Uterus (tissue), 4 donors: Measurements from ENCODE around the gene C2CD3. TPM values are rescaled to one million over a fixed set of nuclear protein-coding genes. Genes with fewer than 3 reads are reported as not detected.

Source experiments
- DNase-seq, 2 donors: peaks; one replicate each; pipeline ENCODE4 v3.0.0-alpha.2; 2019 to 2020
- H3K27ac ChIP-seq, 2 donors: fragments of 200-600 bp; sonication (generic); 1 replicate in 1 of 2; 2 replicates in 1 of 2; pipeline ENCODE4 v1.5.1; 2016 to 2018
- H3K27me3 ChIP-seq, 2 donors: fragments of 200-600 bp; sonication (generic); one replicate each; pipeline ENCODE4 v1.5.1; 2018 to 2019; ENCODE audit warnings: control low read depth in 1 of 2
- H3K36me3 ChIP-seq, 2 donors: fragments of 200-600 bp; sonication (generic); one replicate each; pipeline ENCODE4 v1.5.1; 2019; ENCODE audit warnings: control low read depth in 1 of 2
- H3K4me1 ChIP-seq, 2 donors: fragments of 200-600 bp; sonication (generic); one replicate each; pipeline ENCODE4 v1.5.1; 2018 to 2019; ENCODE audit warnings: control low read depth in 1 of 2
- H3K4me3 ChIP-seq, 2 donors: fragments of 200-600 bp; sonication (generic); 1 replicate in 1 of 2; 2 replicates in 1 of 2; pipeline ENCODE4 v1.5.1; 2018 to 2019; ENCODE audit warnings: mild to moderate bottlenecking in 1 of 2
- H3K9me3 ChIP-seq, 2 donors: fragments of 200-600 bp; sonication (generic); one replicate each; pipeline ENCODE4 v1.5.1; 2019; ENCODE audit warnings: control low read depth in 1 of 2
- CTCF ChIP-seq, 4 experiments: fragments of 200-600 bp in 2 of 4; fragments of 450-650 bp in 2 of 4; sonication (generic) in 2 of 4; IDR thresholded peaks; one replicate each; pipeline ENCODE4 v1.5.1; 2016 to 2019; ENCODE audit warnings: antibody characterized with exemption in 4 of 4, mild to moderate bottlenecking in 2 of 4, moderate library complexity in 1 of 4
- POLR2A ChIP-seq, 2 donors: fragments of 450-650 bp; IDR thresholded peaks; one replicate each; pipeline ENCODE4 v1.6.1; 2016; ENCODE audit warnings: antibody characterized with exemption in 2 of 2, mild to moderate bottlenecking in 1 of 2, moderate library complexity in 1 of 2
- intact Hi-C: fragments of 100-400 bp; cut with DNase I; formaldehyde crosslinking; loops from one replicate; pipeline ENCODE4 v1.15.1; 2023; ENCODE audit warnings: low total_unique reads
- total RNA-seq, 4 donors: library from RNA; depleted of rRNA in 3 of 4; stranded (reverse); fragments of >200 nt in 3 of 4; gene quantifications; one replicate each; pipeline versions ENCODE4 v1.1.0 to v1.2.4, GENCODE V29; 2014 to 2023
- donor health status: DM: yes; HTN: yes; CAD: no.

C2CD3 gene
- total RNA-seq, 4 donors from 2014 or later: 22.5 to 347 (median 29.5) TPM

- no peaks in the 10 kb centered on the region for H3K9me3 ChIP-seq
- DNase-seq: no peak
- H3K27me3 ChIP-seq: no peaks in the 10 kb centered on the region
- intact Hi-C loops: no loop called here
- no peaks in the 10 kb centered on the region for H3K36me3 ChIP-seq
- no peak overlapping the region for H3K4me3 ChIP-seq
- H3K27ac ChIP-seq: no peak overlapping the region
- TF ChIP-seq POLR2A (IDR thresholded peaks at IDR 0.05) (no peak), CTCF (IDR thresholded peaks at IDR 0.05) (no peak)
- no peaks in the 10 kb centered on the region for H3K4me1 ChIP-seq
These were observed 7.9 kb downstream of the C2CD3 start for GRCh38 chr11:74162681-74163467.

- no peak overlapping the region for H3K27ac ChIP-seq
- no peak overlapping the region for H3K4me3 ChIP-seq
- TF ChIP-seq POLR2A (IDR thresholded peaks at IDR 0.05): no peak
- no peak for DNase-seq
- no peaks in the 10 kb centered on the region for H3K27me3 ChIP-seq
- no peaks in the 10 kb centered on the region for H3K9me3 ChIP-seq
- H3K36me3 ChIP-seq: no peaks in the 10 kb centered on the region
- intact Hi-C loops: no loop called here
- H3K4me1 ChIP-seq: no peaks in the 10 kb centered on the region
These were observed 11.2 kb downstream of the C2CD3 start for GRCh38 chr11:74159642-74160041.

GRCh38 chr11:74157169-74157568 lies 13.6 kb downstream of the C2CD3 start:
- no peak for TF ChIP-seq POLR2A (IDR thresholded peaks at IDR 0.05)
- no peak for TF ChIP-seq CTCF (IDR thresholded peaks at IDR 0.05)
- intact Hi-C loops: no loop called here

GRCh38 chr11:74154620-74155281 lies 16.1 kb downstream of the C2CD3 start:
- no peak for DNase-seq
- intact Hi-C loops: no loop called here
- Histone ChIP-seq H3K9me3 (no peaks in the 10 kb centered on the region), H3K27ac (no peak overlapping the region), H3K36me3 (no peaks in the 10 kb centered on the region), H3K27me3 (no peaks in the 10 kb centered on the region), H3K4me1 (no peaks in the 10 kb centered on the region), H3K4me3 (no peak overlapping the region)
- TF ChIP-seq CTCF (IDR thresholded peaks at IDR 0.05) (no peak), POLR2A (IDR thresholded peaks at IDR 0.05) (no peak)

More at GRCh38 chr11:74157169-74157568, 13.6 kb downstream of the C2CD3 start:
- no peaks in the 10 kb centered on the region for H3K27me3 ChIP-seq
- H3K27ac ChIP-seq: no peak overlapping the region
- H3K4me3 ChIP-seq: no peak overlapping the region
- no peaks in the 10 kb centered on the region for H3K36me3 ChIP-seq
- no peak for DNase-seq
- no peaks in the 10 kb centered on the region for H3K9me3 ChIP-seq
- H3K4me1 ChIP-seq: no peaks in the 10 kb centered on the region

- H3K27me3 ChIP-seq: no peaks in the 10 kb centered on the region
- no peak for DNase-seq
- TF ChIP-seq CTCF (IDR thresholded peaks at IDR 0.05) (no peak), POLR2A (IDR thresholded peaks at IDR 0.05) (no peak)
- no peaks in the 10 kb centered on the region for H3K36me3 ChIP-seq
- intact Hi-C loops: no loop called here
- no peak overlapping the region for H3K4me3 ChIP-seq
- H3K9me3 ChIP-seq: no peaks in the 10 kb centered on the region
- no peak overlapping the region for H3K27ac ChIP-seq
- no peaks in the 10 kb centered on the region for H3K4me1 ChIP-seq
These were observed 17.6 kb downstream of the C2CD3 start for GRCh38 chr11:74153224-74153623.
